ENCODE data around the gene NELFA. TPM values are rescaled to one million over a fixed set of nuclear protein-coding genes. Genes with fewer than 3 reads are reported as not detected.

NELFA gene
- total RNA-seq, 1 experiment from 2014 or later = 56.1 TPM

GRCh38 chr4:1967512-1968149 lies 41.1 kb downstream of the NELFA start:
- TF ChIP-seq ATF3 (IDR thresholded peaks at IDR 0.05) (no peak), POLR2AphosphoS5 (IDR thresholded peaks at IDR 0.05; ENCODE audit: low read depth, low read length) (no peak), YY1 (IDR thresholded peaks at IDR 0.05; ENCODE audit: extremely low read depth, insufficient replicate concordance, low read depth, low read length) (no peak), TCF7L2 (IDR thresholded peaks at IDR 0.05; ENCODE audit: borderline replicate concordance, extremely low read depth, insufficient read depth, insufficient read length) (no peak), ZNF274 (IDR thresholded peaks at IDR 0.05; ENCODE audit: low read depth, low read length) (no peak), CBX3 (IDR thresholded peaks at IDR 0.05; ENCODE audit: low read depth) (no peak), EGR1 (IDR thresholded peaks at IDR 0.05; ENCODE audit: low read depth) (no peak), EZH2 (IDR thresholded peaks at IDR 0.05) (no peak), EZH2phosphoT487 (IDR thresholded peaks at IDR 0.05; ENCODE audit: borderline replicate concordance) (no peak), ZBTB33 (IDR thresholded peaks at IDR 0.05; ENCODE audit: extremely low read depth, insufficient replicate concordance, low read length) (no peak), RAD21 (IDR thresholded peaks at IDR 0.05; ENCODE audit: low read depth) (no peak), ELF1 (IDR thresholded peaks at IDR 0.05; ENCODE audit: borderline replicate concordance, low read depth) (no peak), SIN3A (IDR thresholded peaks at IDR 0.05; ENCODE audit: low read depth) (no peak), SP1 (IDR thresholded peaks at IDR 0.05; ENCODE audit: low read depth) (no peak), FOSL1 (IDR thresholded peaks at IDR 0.05; ENCODE audit: low read depth) (no peak)
- TF ChIP-seq, protein P1, sequence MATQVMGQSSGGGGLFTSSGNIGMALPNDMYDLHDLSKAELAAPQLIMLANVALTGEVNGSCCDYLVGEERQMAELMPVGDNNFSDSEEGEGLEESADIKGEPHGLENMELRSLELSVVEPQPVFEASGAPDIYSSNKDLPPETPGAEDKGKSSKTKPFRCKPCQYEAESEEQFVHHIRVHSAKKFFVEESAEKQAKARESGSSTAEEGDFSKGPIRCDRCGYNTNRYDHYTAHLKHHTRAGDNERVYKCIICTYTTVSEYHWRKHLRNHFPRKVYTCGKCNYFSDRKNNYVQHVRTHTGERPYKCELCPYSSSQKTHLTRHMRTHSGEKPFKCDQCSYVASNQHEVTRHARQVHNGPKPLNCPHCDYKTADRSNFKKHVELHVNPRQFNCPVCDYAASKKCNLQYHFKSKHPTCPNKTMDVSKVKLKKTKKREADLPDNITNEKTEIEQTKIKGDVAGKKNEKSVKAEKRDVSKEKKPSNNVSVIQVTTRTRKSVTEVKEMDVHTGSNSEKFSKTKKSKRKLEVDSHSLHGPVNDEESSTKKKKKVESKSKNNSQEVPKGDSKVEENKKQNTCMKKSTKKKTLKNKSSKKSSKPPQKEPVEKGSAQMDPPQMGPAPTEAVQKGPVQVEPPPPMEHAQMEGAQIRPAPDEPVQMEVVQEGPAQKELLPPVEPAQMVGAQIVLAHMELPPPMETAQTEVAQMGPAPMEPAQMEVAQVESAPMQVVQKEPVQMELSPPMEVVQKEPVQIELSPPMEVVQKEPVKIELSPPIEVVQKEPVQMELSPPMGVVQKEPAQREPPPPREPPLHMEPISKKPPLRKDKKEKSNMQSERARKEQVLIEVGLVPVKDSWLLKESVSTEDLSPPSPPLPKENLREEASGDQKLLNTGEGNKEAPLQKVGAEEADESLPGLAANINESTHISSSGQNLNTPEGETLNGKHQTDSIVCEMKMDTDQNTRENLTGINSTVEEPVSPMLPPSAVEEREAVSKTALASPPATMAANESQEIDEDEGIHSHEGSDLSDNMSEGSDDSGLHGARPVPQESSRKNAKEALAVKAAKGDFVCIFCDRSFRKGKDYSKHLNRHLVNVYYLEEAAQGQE (IDR thresholded peaks at IDR 0.05; ENCODE audit: low read depth) = no peak
- TF ChIP-seq, protein P2, sequence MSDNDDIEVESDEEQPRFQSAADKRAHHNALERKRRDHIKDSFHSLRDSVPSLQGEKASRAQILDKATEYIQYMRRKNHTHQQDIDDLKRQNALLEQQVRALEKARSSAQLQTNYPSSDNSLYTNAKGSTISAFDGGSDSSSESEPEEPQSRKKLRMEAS (IDR thresholded peaks at IDR 0.05) = no peak
- Histone ChIP-seq H3K9me3 (ENCODE audit: control insufficient read depth in 1 of 2, insufficient read depth in 1 of 2, low read depth in 1 of 2, low read length in 2 of 2) (no peaks in the 10 kb centered on the region), H3K79me2 (ENCODE audit: insufficient read depth, low read length) (peaks cover 27% of the 10 kb centered on the region), H3K4me2 (ENCODE audit: low read length) (no peak overlapping the region), H3K27me3 (ENCODE audit: insufficient read depth, low read length) (no peaks in the 10 kb centered on the region), H3K36me3 (ENCODE audit: control insufficient read depth in 1 of 2, insufficient read depth in 2 of 2, low read length in 2 of 2) (peaks cover 16 to 36% of the 10 kb centered on the region in 2 experiments; a peak in 3 of 4 replicates), H3K27ac (ENCODE audit: low read depth, low read length) (no peak overlapping the region), H3K4me1 (ENCODE audit: control insufficient read depth in 1 of 2, insufficient read depth in 2 of 2, low read length in 2 of 2) (no peaks in the 10 kb centered on the region), H2AFZ (ENCODE audit: low read depth, low read length, poor library complexity, severe bottlenecking) (no peak overlapping the region), H4K20me1 (ENCODE audit: insufficient read depth) (no peaks in the 10 kb centered on the region), H3K9me2 (ENCODE audit: insufficient read depth) (no peaks in the 10 kb centered on the region), H3K9ac (ENCODE audit: low read length) (no peak overlapping the region), H3K4me3 (replicated peaks in 1 of 2; ENCODE audit: low read depth in 1 of 2, low read length in 2 of 2) (no peak overlapping the region)
- intact Hi-C loops (cut with micrococcal nuclease) = no loop called here
- ATAC-seq (no peak), DNase-seq (ENCODE audit: low read depth, low spot score) (no peak)
- BruUV-seq (replicated peaks) = no TSS peak
- RAD21 ChIA-PET (ENCODE audit: low non-redundant PET in 1 of 2, low total read pairs in 2 of 2, uncharacterized antibody in 2 of 2, unreplicated experiment in 2 of 2) = no interaction called here
- POLR2A ChIA-PET = no interaction called here
- CTCF ChIA-PET = no interaction called here

Measured in HCT116 (cell line).